ENCODE results near the gene PCCA.

The PCCA gene

DNA sequence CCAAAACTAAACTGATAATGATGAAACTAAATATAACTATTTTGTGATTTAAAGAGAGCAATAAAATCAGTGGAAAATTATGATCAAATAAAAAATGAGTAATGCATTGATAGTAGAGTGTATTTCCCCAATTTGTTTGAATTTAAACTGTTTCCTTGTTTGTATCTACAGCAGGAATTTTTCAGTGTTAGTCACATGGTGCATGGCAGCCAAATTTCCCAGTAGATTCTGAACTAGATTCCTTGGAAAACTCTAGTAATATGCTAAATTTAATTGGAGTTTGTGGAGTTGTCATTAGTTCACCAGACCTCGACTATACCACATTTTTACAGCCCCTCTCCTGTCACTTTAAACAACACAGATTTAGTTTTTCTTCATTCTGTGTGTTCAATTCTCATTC lies 156.2 kb downstream of the PCCA start:
- TF ChIP-seq, protein P1, sequence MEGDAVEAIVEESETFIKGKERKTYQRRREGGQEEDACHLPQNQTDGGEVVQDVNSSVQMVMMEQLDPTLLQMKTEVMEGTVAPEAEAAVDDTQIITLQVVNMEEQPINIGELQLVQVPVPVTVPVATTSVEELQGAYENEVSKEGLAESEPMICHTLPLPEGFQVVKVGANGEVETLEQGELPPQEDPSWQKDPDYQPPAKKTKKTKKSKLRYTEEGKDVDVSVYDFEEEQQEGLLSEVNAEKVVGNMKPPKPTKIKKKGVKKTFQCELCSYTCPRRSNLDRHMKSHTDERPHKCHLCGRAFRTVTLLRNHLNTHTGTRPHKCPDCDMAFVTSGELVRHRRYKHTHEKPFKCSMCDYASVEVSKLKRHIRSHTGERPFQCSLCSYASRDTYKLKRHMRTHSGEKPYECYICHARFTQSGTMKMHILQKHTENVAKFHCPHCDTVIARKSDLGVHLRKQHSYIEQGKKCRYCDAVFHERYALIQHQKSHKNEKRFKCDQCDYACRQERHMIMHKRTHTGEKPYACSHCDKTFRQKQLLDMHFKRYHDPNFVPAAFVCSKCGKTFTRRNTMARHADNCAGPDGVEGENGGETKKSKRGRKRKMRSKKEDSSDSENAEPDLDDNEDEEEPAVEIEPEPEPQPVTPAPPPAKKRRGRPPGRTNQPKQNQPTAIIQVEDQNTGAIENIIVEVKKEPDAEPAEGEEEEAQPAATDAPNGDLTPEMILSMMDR (IDR thresholded peaks at IDR 0.05): no peak
- no peak for DNase-seq
- Mint-ChIP-seq H3K9me3 (peaks cover 44% of the 10 kb centered on the region), H3K27ac (no peak overlapping the region), H3K36me3 (ENCODE audit: low read depth) (peaks cover 35% of the 10 kb centered on the region), H3K4me3 (no peak overlapping the region), H3K27me3 (ENCODE audit: low read depth, poor library complexity) (no peaks in the 10 kb centered on the region), H3K4me1 (peaks cover 3% of the 10 kb centered on the region)

DNA sequence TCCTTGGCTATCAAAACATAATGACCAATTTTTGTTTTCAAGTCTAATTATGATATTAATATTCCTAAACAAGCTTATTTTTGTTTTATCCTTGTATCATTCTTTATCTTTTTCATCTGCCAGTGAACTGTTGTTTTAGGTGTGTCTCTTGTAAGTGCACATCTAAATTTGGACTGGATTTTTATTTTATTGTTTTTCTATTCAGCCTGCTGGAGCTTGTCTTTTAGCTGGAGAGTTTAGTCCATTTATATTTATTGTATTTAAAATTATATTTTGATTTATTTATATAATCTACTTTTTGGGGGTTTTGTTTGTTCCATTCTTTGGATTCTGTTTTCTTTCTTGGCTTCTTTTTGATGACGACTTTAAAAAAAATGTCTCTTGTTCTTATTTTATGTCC lies 159.0 kb downstream of the PCCA start:
- no peaks in the 10 kb centered on the region for H3K27me3 Mint-ChIP-seq (ENCODE audit: low read depth, poor library complexity)
- TF ChIP-seq, protein P1 (IDR thresholded peaks at IDR 0.05): no peak
- peaks cover 47% of the 10 kb centered on the region for H3K9me3 Mint-ChIP-seq
- DNase-seq: no peak
- H3K4me1 Mint-ChIP-seq: no peaks in the 10 kb centered on the region
- no peak overlapping the region for H3K27ac Mint-ChIP-seq
- no peak overlapping the region for H3K4me3 Mint-ChIP-seq
- peaks cover 46% of the 10 kb centered on the region for H3K36me3 Mint-ChIP-seq (ENCODE audit: low read depth)

DNA sequence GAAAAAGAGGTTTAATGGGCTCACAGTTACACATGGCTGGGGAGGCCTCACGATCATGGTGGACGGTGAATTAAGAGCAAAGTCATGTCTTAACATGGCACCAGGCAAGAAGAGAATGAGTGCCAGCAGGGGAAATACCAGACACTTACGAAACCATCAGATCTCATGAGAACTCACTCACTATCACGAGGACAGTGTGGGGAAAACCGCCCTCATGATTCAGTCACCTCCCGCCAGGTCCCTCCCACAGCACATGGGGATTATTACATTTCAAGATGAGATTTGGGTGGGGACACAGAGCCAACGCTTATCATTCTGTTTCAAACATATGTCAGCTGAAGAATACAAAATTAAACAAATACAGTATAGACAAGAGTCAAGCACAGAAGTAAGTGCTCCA lies 165.1 kb downstream of the PCCA start:
- TF ChIP-seq, protein P1 (IDR thresholded peaks at IDR 0.05): no peak

DNA sequence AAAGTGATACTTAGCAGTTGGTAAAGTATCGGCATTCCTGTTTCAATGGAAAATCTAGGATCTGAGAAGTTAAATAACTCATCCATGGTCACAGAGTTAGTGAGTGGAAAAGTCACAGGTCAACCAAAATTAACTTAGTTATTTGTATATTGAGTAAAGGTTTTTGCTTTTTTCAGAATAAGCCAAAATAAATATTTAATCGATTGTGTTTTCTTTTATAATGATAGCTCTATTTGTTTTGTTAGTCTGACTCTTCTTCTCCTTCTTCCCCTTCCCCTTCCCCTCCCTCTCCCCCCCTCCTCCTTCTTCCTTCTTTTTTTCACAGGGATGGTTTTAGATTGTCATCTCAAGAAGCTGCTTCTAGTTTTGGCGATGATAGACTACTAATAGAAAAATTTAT lies 173.5 kb downstream of the PCCA start:
- peaks cover 5% of the 10 kb centered on the region for H3K4me1 Mint-ChIP-seq
- no peaks in the 10 kb centered on the region for H3K27me3 Mint-ChIP-seq (ENCODE audit: low read depth, poor library complexity)
- no peak overlapping the region for H3K27ac Mint-ChIP-seq
- no peak overlapping the region for H3K4me3 Mint-ChIP-seq
- H3K36me3 Mint-ChIP-seq (ENCODE audit: low read depth): peaks cover 33% of the 10 kb centered on the region
- no peaks in the 10 kb centered on the region for H3K9me3 Mint-ChIP-seq
- no peak for DNase-seq
- TF ChIP-seq, protein P1 (IDR thresholded peaks at IDR 0.05): no peak

More for the DNA sequence above, 165.1 kb downstream of the PCCA start:
- H3K27me3 Mint-ChIP-seq (ENCODE audit: low read depth, poor library complexity): no peaks in the 10 kb centered on the region
- no peak overlapping the region for H3K4me3 Mint-ChIP-seq
- H3K27ac Mint-ChIP-seq: no peak overlapping the region
- H3K9me3 Mint-ChIP-seq: peaks cover 13% of the 10 kb centered on the region
- peaks cover 21% of the 10 kb centered on the region for H3K4me1 Mint-ChIP-seq
- H3K36me3 Mint-ChIP-seq (ENCODE audit: low read depth): peaks cover 46% of the 10 kb centered on the region
- no peak for DNase-seq

DNA sequence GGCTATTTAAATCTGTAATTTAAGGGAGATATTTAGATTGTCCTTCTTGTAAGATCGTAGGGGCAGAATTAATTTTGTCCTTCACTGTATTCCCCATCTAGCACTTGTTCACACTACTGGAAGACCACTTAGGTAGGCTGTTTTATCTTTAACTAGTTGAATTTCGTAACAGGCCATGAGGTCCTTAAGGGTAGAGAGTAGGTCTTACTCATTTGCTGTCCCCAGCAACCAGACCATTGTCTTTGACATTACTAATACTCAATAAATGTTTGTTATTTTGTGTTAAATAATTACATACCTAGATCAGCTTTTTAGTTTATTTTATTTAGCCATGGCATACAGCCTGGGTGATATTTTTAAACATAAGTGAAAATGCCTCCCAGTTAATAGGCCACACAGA lies 177.1 kb downstream of the PCCA start:
- Mint-ChIP-seq H3K4me1 (no peaks in the 10 kb centered on the region), H3K36me3 (ENCODE audit: low read depth) (peaks cover 38% of the 10 kb centered on the region), H3K9me3 (no peaks in the 10 kb centered on the region), H3K27me3 (ENCODE audit: low read depth, poor library complexity) (no peaks in the 10 kb centered on the region), H3K27ac (no peak overlapping the region), H3K4me3 (no peak overlapping the region)
- no peak for DNase-seq
- TF ChIP-seq, protein P1 (IDR thresholded peaks at IDR 0.05): no peak

DNA sequence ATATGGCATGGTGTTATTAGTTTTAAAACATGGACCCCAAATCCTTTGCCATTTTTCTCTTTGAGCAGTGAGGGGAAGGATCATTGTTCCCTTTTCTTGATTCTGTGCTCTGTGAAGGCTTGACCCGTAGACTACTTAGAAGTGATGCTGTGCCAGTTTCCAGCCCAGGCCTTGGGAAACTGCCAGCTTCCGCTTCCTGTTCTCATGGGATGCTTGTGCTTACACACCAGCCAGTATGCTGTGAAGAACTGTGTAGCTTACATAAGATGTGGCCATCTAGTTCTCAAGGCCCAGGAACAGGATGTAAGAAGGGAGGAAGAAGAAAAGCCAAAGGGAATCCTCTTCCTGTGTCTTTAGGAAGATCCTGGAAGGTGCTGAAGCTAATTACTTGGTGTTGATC lies 180.9 kb downstream of the PCCA start:
- no peak for DNase-seq
- Mint-ChIP-seq H3K4me1 (no peaks in the 10 kb centered on the region), H3K9me3 (no peaks in the 10 kb centered on the region), H3K36me3 (ENCODE audit: low read depth) (peaks cover 42% of the 10 kb centered on the region), H3K27me3 (ENCODE audit: low read depth, poor library complexity) (no peaks in the 10 kb centered on the region), H3K4me3 (no peak overlapping the region), H3K27ac (peak overlapping the region; percentile 76)
- TF ChIP-seq, protein P1 (IDR thresholded peaks at IDR 0.05): no peak
